A549 (cell line): ENCODE measurements around the gene ALDH1B1. TPM values are rescaled to one million over a fixed set of nuclear protein-coding genes. Genes with fewer than 3 reads are reported as not detected.

ENCODE experiments used
- ATAC-seq, 2 experiments: fragments of 200-7000 bp in 1 of 2; fragments of >200 bp in 1 of 2; cut with Nextera tagmentation in 1 of 2; cut with Tn5 transposase in 1 of 2; 3 replicates each; pipeline versions ENCODE4 v1.8.0 to v1.9.1; 2018 to 2020; ENCODE audit warnings: mild to moderate bottlenecking in 1 of 2, moderate library complexity in 1 of 2
- CTCF ChIA-PET: fragments of 300-600 bp; sonication (Branson Sonifier 250); formaldehyde crosslinking; extraction: SDS; loops from one replicate; lab custom pipeline; 2021; ENCODE audit warnings: antibody characterized with exemption, inconsistent platforms; lab: Yijun Ruan, JAX
- POLR2A ChIA-PET: fragments of 350-600 bp; formaldehyde crosslinking; extraction: SDS; loops from one replicate; lab custom pipeline; 2021; ENCODE audit warnings: antibody characterized with exemption, inconsistent platforms; lab: Yijun Ruan, JAX
- DNase-seq, 2 experiments: peaks; one replicate each; pipeline versions ENCODE4 v3.0.0 to v3.0.0-alpha.2; 2011 to 2016; ENCODE audit warnings: low read depth in 1 of 2, low spot score in 1 of 2
- FAIRE-seq: peaks from 2 replicates; lab custom pipeline; 2011; peaks lifted over from hg19 to GRCh38; lab: Jason Lieb, UNC
- H3K27ac ChIP-seq, 2 experiments: fragments of >200 bp; sonication (Bioruptor Twin); formaldehyde crosslinking; 3 replicates each; pipeline ENCODE4 v1.5.1; 2016 to 2017
- H3K4me1 ChIP-seq: fragments of >200 bp; sonication (Bioruptor Twin); formaldehyde crosslinking; 3 replicates; pipeline ENCODE4 v1.6.1; 2016
- H3K4me2 ChIP-seq: fragments of >200 bp; sonication (Bioruptor Twin); formaldehyde crosslinking; 3 replicates; pipeline ENCODE4 v1.6.1; 2016
- H3K4me3 ChIP-seq: fragments of >200 bp; sonication (Bioruptor Twin); formaldehyde crosslinking; 3 replicates; pipeline ENCODE4 v1.5.1; 2016
- H3K9me3 ChIP-seq: fragments of >200 bp; sonication (Bioruptor Twin); formaldehyde crosslinking; 3 replicates; pipeline ENCODE4 v1.6.1; 2016
- CHD4 ChIP-seq: fragments of 200-600 bp; sonication (generic); IDR thresholded peaks from 2 replicates; pipeline ENCODE4 v1.6.1; 2016; ENCODE audit warnings: antibody characterized with exemption, mild to moderate bottlenecking, borderline replicate concordance
- ESRRA ChIP-seq: fragments of 150-350 bp; IDR thresholded peaks from 2 replicates; pipeline ENCODE4 v1.6.1; 2014; ENCODE audit warnings: mild to moderate bottlenecking, low read length, borderline replicate concordance
- FOSB ChIP-seq: fragments of 250-450 bp; sonication (Bioruptor Pico); IDR thresholded peaks from 2 replicates; pipeline ENCODE4 v1.5.0; 2020; ENCODE audit warnings: mild to moderate bottlenecking, moderate library complexity
- GATA3 ChIP-seq: IDR thresholded peaks from 2 replicates; pipeline ENCODE4 v1.6.1; 2012; ENCODE audit warnings: borderline replicate concordance
- HEYL ChIP-seq: fragments of 250-450 bp; sonication (Bioruptor Pico); IDR thresholded peaks from 2 replicates; pipeline ENCODE4 v1.8.0; 2021; ENCODE audit warnings: mild to moderate bottlenecking, moderate library complexity
- MAFK ChIP-seq: fragments of 450-650 bp; IDR thresholded peaks from 2 replicates; pipeline ENCODE4 v1.6.1; 2014; ENCODE audit not compliant: partially characterized antibody
- RAD21 ChIP-seq, 2 experiments: fragments of >200 bp in 1 of 2; sonication (Bioruptor Twin) in 1 of 2; formaldehyde crosslinking in 1 of 2; IDR thresholded peaks in 1 of 2; conservative IDR thresholded peaks in 1 of 2; 2 replicates in 1 of 2; 3 replicates in 1 of 2; pipeline ENCODE4 v1.6.1; 2012 to 2018; ENCODE audit warnings: inconsistent platforms in 1 of 2
- SREBF2 ChIP-seq: fragments of 450-650 bp; IDR thresholded peaks from 2 replicates; pipeline ENCODE4 v1.6.1; 2014; ENCODE audit warnings: mild to moderate bottlenecking, moderate library complexity
- ZNF302 ChIP-seq: fragments of 250-450 bp; sonication (Bioruptor Pico); IDR thresholded peaks from 2 replicates; pipeline ENCODE4 v1.9.0; 2021; ENCODE audit warnings: inconsistent platforms, mild to moderate bottlenecking, moderate library complexity
- WGBS: methylation state at CpG from one replicate; pipeline ENCODE4 v1.1.6; 2017; ENCODE audit errors: missing lambda C conversion rate; 5-methylcytosine and 5-hydroxymethylcytosine counted together
- polyA plus RNA-seq, 4 experiments: library from polyadenylated mRNA; depleted of rRNA in 3 of 4; stranded (reverse); fragments of >200 nt; fragmentation: RNase III in 1 of 4; extraction: RNeasy Plus Mini Kit Qiagen cat#74134 plus additional on column Dnase treatment in 1 of 4; gene quantifications; 2 replicates in 3 of 4; 3 replicates in 1 of 4; pipeline ENCODE4 v1.2.3, GENCODE V29; 2011 to 2017
- TF ChIP-seq, protein P1 (sequence below): fragments of 250-450 bp; sonication (Bioruptor Pico); IDR thresholded peaks from 2 replicates; pipeline ENCODE4 v1.5.0; 2021; ENCODE audit warnings: mild to moderate bottlenecking, moderate library complexity, borderline replicate concordance
- TF ChIP-seq, protein P2 (sequence below): fragments of >200 bp; sonication (Bioruptor Twin); formaldehyde crosslinking; IDR thresholded peaks from 3 replicates; pipeline ENCODE4 v1.5.1; 2016
- TF ChIP-seq, protein P3 (sequence below): fragments of 200-600 bp; sonication (generic); IDR thresholded peaks from 2 replicates; pipeline ENCODE4 v1.6.1; 2016; ENCODE audit warnings: antibody characterized with exemption, mild to moderate bottlenecking, moderate library complexity

Gene ALDH1B1
- polyA plus RNA-seq, 2 of the 4 experiments (the other 2 are of a cell fraction), result 40.2 to 71.8 TPM

DNA sequence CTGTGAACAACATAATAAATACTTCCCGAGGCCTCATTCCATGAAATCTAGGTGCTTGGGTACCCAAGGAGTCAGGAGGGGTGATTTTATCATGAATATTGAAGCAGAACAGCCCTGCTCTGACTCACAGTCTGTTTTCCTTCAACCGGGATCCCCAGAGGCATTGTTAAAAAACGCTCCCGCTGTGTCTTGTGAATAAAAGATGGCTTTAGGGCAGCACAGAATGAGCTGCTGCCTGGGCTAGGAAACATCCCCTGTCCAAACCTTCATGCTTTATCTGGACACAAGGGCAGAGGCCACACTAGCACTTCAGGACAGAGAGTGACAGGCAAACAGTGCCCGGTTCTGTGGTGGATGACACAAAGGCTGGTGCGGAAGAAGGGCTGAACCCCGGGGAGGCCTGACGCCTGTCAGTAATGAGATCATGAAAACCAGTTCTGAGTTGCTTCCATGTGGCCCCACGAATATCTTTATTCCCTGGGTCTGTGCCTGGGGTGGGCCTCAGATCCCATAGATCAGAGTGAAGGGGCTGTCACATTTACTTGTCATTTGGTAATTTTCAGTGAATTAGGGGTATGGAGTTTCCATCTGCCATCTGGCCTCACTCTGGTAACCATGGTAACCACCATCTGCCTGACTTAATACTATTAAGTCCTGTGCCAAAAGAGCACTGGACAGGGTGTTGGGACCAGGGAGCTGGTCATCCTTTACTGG lies 29.2 kb downstream of the ALDH1B1 start:
- DNase-seq, result no peak
- Histone ChIP-seq H3K9me3 (no peaks in the 10 kb centered on the region), H3K4me2 (no peak overlapping the region), H3K4me1 (no peaks in the 10 kb centered on the region), H3K27ac (no peak overlapping the region), H3K4me3 (no peak overlapping the region)
- TF ChIP-seq GATA3, result no peak
- no peak for TF ChIP-seq RAD21 (conservative IDR thresholded peaks at IDR 0.05 in 1 of 2, IDR thresholded peaks at IDR 0.05 in 1 of 2)
- no peak for TF ChIP-seq FOSB (CRISPR knock-in tag)
- TF ChIP-seq, protein P1, sequence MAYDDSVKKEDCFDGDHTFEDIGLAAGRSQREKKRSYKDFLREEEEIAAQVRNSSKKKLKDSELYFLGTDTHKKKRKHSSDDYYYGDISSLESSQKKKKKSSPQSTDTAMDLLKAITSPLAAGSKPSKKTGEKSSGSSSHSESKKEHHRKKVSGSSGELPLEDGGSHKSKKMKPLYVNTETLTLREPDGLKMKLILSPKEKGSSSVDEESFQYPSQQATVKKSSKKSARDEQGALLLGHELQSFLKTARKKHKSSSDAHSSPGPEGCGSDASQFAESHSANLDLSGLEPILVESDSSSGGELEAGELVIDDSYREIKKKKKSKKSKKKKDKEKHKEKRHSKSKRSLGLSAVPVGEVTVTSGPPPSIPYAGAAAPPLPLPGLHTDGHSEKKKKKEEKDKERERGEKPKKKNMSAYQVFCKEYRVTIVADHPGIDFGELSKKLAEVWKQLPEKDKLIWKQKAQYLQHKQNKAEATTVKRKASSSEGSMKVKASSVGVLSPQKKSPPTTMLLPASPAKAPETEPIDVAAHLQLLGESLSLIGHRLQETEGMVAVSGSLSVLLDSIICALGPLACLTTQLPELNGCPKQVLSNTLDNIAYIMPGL (CRISPR knock-in tag), result no peak
- no peak for TF ChIP-seq ZNF302
- TF ChIP-seq SREBF2, result no peak
- TF ChIP-seq MAFK, result no peak
- no peak for TF ChIP-seq ESRRA
- TF ChIP-seq HEYL (CRISPR knock-in tag), result no peak
- TF ChIP-seq, protein P2, sequence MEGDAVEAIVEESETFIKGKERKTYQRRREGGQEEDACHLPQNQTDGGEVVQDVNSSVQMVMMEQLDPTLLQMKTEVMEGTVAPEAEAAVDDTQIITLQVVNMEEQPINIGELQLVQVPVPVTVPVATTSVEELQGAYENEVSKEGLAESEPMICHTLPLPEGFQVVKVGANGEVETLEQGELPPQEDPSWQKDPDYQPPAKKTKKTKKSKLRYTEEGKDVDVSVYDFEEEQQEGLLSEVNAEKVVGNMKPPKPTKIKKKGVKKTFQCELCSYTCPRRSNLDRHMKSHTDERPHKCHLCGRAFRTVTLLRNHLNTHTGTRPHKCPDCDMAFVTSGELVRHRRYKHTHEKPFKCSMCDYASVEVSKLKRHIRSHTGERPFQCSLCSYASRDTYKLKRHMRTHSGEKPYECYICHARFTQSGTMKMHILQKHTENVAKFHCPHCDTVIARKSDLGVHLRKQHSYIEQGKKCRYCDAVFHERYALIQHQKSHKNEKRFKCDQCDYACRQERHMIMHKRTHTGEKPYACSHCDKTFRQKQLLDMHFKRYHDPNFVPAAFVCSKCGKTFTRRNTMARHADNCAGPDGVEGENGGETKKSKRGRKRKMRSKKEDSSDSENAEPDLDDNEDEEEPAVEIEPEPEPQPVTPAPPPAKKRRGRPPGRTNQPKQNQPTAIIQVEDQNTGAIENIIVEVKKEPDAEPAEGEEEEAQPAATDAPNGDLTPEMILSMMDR, result no peak
- TF ChIP-seq, protein P3, sequence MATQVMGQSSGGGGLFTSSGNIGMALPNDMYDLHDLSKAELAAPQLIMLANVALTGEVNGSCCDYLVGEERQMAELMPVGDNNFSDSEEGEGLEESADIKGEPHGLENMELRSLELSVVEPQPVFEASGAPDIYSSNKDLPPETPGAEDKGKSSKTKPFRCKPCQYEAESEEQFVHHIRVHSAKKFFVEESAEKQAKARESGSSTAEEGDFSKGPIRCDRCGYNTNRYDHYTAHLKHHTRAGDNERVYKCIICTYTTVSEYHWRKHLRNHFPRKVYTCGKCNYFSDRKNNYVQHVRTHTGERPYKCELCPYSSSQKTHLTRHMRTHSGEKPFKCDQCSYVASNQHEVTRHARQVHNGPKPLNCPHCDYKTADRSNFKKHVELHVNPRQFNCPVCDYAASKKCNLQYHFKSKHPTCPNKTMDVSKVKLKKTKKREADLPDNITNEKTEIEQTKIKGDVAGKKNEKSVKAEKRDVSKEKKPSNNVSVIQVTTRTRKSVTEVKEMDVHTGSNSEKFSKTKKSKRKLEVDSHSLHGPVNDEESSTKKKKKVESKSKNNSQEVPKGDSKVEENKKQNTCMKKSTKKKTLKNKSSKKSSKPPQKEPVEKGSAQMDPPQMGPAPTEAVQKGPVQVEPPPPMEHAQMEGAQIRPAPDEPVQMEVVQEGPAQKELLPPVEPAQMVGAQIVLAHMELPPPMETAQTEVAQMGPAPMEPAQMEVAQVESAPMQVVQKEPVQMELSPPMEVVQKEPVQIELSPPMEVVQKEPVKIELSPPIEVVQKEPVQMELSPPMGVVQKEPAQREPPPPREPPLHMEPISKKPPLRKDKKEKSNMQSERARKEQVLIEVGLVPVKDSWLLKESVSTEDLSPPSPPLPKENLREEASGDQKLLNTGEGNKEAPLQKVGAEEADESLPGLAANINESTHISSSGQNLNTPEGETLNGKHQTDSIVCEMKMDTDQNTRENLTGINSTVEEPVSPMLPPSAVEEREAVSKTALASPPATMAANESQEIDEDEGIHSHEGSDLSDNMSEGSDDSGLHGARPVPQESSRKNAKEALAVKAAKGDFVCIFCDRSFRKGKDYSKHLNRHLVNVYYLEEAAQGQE, result no peak
- ChIA-PET POLR2A (no interaction called here), CTCF (interaction anchor here (1.5 to 5.9 kb wide), 3 partner anchors 8 to 21 kb away, joined by 4 to 49 read pairs (median 10); no protein-coding TSS in a partner anchor)
- no peak for FAIRE-seq
- 66% methylated on average over 9 of the region's 9 CpGs for WGBS
- ATAC-seq, result no peak

DNA sequence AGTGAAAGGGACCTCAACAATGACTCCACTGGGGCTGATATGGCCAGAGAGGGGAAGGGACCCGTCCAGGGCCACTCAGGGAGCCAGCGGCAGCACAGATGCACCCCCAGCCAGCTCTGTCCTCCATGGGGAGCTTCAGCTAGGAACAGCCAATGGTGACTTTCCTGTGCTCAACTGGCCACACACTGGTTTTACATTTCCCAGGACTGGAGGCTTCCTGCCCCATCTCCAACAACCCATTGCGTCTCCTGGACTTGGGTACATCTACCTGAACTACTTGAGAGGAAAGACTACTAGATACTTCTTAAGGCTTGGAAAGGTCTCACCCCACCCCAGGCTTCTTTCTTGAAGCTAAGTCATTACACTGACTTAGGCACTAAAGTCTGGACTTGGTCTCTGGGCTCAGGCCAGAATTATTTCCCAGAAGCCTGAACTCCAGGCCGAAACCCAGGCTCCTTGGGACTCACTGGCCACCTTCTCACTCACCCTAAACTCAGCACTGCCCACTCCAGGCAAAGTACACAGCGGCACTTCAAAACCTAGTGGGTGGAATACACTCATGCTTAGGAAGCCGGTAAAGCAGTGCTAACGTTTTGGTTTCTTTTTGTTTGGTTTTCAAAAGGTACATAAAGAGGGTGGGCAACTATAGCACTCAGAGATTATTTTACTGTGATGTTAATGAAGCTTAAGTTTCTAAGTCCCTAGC lies 30.2 kb downstream of the ALDH1B1 start:
- POLR2A ChIA-PET, result no interaction called here
- H3K9me3 ChIP-seq, result no peaks in the 10 kb centered on the region
- 88% methylated on average over 7 of the region's 7 CpGs for WGBS
- no peak overlapping the region for H3K27ac ChIP-seq
- H3K4me2 ChIP-seq, result no peak overlapping the region
- no peak overlapping the region for H3K4me3 ChIP-seq
- ATAC-seq (no peak), FAIRE-seq (no peak), DNase-seq (no peak)
- CTCF ChIA-PET, result interaction anchor here (1.5 kb wide), 1 partner anchor 9 kb away, joined by 8 read pairs; no protein-coding TSS in a partner anchor
- no peak for TF ChIP-seq CHD4
- H3K4me1 ChIP-seq, result no peaks in the 10 kb centered on the region
